Stomach smooth muscle (tissue), 2 donors: ENCODE measurements around the gene RUFY4.
"Not testable (repeated sequence)": the region's sequence is repeated elsewhere in the genome, so short reads cannot be mapped to it uniquely, and the experiment has no call there.

ENCODE experiments used
- H3K27ac ChIP-seq: one replicate; pipeline ENCODE4 v1.7.0; 2013; ENCODE audit warnings: mild to moderate bottlenecking, low read length, inconsistent platforms
- H3K27me3 ChIP-seq, 2 donors: one replicate each; pipeline ENCODE4 v1.7.0; 2013; ENCODE audit warnings: low read length in 2 of 2; ENCODE audit not compliant: insufficient read depth in 2 of 2, control insufficient read depth in 1 of 2
- H3K36me3 ChIP-seq, 2 donors: one replicate each; pipeline ENCODE4 v1.7.0; 2013; ENCODE audit warnings: low read length in 2 of 2; ENCODE audit not compliant: control insufficient read depth in 2 of 2, insufficient read depth in 2 of 2
- H3K4me1 ChIP-seq: one replicate; pipeline ENCODE4 v1.7.0; 2013; ENCODE audit warnings: low read length; ENCODE audit not compliant: control insufficient read depth, insufficient read depth
- H3K4me3 ChIP-seq, 2 donors: one replicate each; pipeline ENCODE4 v1.7.0; 2013; ENCODE audit warnings: low read length in 2 of 2
- H3K9ac ChIP-seq, 2 donors: one replicate each; pipeline ENCODE4 v1.7.0; 2013; ENCODE audit warnings: low read length in 2 of 2, mild to moderate bottlenecking in 1 of 2
- H3K9me3 ChIP-seq, 2 donors: one replicate each; pipeline ENCODE4 v1.7.0; 2013; ENCODE audit warnings: low read length in 2 of 2; ENCODE audit not compliant: control insufficient read depth in 2 of 2
- donor health status: healthy.
- donor health status: Pancreatic carcinoma.

Gene RUFY4

DNA sequence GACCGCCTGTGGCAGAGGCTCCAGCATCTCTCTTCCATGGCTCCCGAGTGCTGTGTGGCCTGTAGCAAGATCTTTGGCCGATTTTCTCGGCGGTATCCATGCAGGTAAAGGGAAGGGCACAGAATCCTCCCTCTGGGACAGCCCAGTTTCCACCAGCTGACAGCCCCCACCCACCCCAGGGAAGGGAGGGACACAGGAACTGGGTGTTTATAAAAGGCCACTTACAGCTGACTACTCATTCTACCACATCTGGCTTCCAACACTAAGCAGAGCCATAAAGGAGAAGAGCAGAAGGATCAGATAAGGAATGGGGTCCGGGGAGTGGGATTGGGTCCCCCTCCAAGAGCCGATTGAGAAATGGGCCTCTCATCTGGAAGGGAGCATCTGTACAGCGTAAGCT, 20.2 kb downstream of the RUFY4 start:
- H3K9me3 ChIP-seq: peaks cover 3 to 7% of the 10 kb centered on the region in 2 donors
- H3K27ac ChIP-seq: no peak overlapping the region
- H3K9ac ChIP-seq: no peak overlapping the region
- no peaks in the 10 kb centered on the region for H3K4me1 ChIP-seq
- no peaks in the 10 kb centered on the region for H3K36me3 ChIP-seq
- H3K4me3 ChIP-seq: no peak overlapping the region
- H3K27me3 ChIP-seq: peaks cover 0 to 2% of the 10 kb centered on the region in 2 donors

DNA sequence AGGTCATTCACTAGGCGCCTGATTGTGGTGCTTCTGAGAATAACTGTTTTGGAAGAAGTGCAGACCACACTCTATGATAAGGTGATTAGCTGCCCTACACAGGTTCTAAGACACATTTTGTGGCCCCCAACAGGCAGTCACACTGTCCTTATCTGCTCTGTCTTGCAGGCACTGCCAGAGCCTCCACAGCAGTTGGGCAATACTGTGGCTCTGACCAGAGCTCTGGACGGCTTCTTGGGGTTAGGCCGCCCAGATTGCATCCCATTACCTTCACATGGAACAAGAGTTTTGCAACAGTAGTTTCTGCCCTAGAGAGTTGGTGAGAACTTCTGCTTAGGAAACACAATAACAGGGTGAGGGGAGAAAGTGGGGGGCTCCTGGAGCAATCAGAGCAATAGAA, 22.7 kb downstream of the RUFY4 start:
- Histone ChIP-seq H3K4me3 (no peak overlapping the region), H3K9me3 (peaks cover 0 to under 1% of the 10 kb centered on the region in 2 donors), H3K27ac (no peak overlapping the region), H3K36me3 (no peaks in the 10 kb centered on the region), H3K27me3 (peaks cover 0 to 2% of the 10 kb centered on the region in 2 donors), H3K4me1 (no peaks in the 10 kb centered on the region), H3K9ac (no peak overlapping the region)

DNA sequence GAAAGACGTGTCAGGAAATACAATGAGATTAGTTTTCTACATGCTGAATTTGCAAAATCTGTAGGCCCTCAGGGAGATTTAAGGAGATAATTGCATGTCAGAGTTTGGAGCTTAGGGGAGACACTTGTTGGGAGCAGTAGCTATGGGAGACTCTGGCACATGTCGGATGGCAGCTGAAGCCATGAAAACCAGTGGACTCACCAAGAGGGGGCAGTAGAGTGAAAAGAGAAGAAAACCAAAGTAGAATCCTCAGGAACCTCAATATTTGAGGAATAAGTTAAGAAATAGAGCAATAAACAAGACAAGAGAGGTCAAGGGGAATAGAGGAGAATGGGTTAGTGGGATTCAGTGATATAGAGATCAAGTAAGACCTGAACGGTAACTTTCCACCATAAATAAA, 24.8 kb downstream of the RUFY4 start:
- Histone ChIP-seq H3K27ac (no peak overlapping the region), H3K27me3 (peaks cover 0 to 2% of the 10 kb centered on the region in 2 donors), H3K4me1 (no peaks in the 10 kb centered on the region), H3K4me3 (no peak overlapping the region), H3K36me3 (no peaks in the 10 kb centered on the region), H3K9me3 (no peaks in the 10 kb centered on the region), H3K9ac (no peak overlapping the region)

DNA sequence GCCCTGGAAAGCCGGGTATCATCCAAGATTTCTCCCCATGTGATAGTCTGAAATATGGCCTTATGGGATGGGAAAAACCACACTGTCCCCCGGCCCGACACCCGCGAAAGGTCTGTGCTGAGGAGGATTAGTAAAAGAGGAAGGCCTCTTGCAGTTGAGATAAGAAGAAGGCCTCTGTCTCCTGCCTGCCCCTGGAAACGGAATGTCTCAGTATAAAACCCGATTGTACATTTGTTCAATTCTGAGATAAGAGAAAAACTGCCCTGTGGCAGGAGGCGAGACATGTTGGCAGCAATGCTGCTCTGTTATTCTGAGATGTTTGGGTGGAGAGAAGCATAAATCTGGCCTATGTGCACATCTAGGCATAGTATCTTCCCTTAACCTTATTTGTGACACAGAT, 26.8 kb downstream of the RUFY4 start:
- no peaks in the 10 kb centered on the region for H3K36me3 ChIP-seq
- H3K4me1 ChIP-seq: no peaks in the 10 kb centered on the region
- H3K27me3 ChIP-seq: peaks cover 0 to 2% of the 10 kb centered on the region in 2 donors
- H3K9ac ChIP-seq: no peak overlapping the region
- H3K27ac ChIP-seq: no peak overlapping the region
- H3K4me3 ChIP-seq: no peak overlapping the region
- no peaks in the 10 kb centered on the region for H3K9me3 ChIP-seq

DNA sequence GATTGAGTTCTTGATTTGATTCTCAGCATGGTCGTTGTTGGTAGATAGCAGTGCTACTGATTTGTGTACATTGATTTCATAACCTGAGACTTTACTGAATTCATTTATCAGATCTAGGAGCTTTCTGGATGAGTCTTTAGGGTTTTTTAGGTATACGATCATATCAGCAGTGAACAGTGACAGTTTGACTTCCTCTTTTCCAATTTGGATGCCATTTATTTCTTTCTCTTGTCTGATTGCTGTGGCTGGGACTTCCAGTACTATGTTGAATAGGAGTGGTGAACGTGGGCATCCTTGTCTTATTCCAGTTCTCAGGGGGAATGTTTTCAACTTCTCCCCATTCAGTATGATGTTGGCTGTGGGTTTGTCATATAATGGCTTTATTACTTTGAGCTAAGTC, 28.9 kb downstream of the RUFY4 start:
- Histone ChIP-seq H3K27ac (no peak overlapping the region), H3K9me3 (no peaks in the 10 kb centered on the region), H3K27me3 (no peaks in the 10 kb centered on the region)

DNA sequence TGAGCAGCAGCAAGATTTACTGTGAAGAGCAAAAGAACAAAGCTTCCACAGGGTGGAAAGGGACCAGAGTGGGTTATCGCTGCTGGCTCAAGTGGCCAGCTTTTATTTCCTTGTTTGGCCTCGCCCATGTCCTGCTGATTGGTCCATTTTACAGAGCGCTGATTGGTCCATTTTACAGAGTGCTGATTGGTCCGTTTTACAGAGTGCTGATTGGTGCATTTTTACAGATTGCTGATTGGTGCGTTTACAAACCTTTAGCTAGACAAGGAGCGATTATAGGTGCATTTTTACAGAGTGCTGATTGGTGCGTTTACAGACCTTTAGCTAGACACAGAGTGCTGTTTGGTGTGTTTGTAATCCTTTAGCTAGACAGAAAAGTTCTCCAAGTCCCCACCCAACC, 39.8 kb downstream of the RUFY4 start:
- not testable (repeated sequence) for H3K4me1 ChIP-seq, H3K4me3 ChIP-seq, H3K9ac ChIP-seq, H3K9me3 ChIP-seq, H3K36me3 ChIP-seq, H3K27ac ChIP-seq, H3K27me3 ChIP-seq

More for the DNA sequence above, 28.9 kb downstream of the RUFY4 start:
- no peak overlapping the region for H3K9ac ChIP-seq
- no peaks in the 10 kb centered on the region for H3K4me1 ChIP-seq
- H3K4me3 ChIP-seq: no peak overlapping the region
- H3K36me3 ChIP-seq: no peaks in the 10 kb centered on the region

DNA sequence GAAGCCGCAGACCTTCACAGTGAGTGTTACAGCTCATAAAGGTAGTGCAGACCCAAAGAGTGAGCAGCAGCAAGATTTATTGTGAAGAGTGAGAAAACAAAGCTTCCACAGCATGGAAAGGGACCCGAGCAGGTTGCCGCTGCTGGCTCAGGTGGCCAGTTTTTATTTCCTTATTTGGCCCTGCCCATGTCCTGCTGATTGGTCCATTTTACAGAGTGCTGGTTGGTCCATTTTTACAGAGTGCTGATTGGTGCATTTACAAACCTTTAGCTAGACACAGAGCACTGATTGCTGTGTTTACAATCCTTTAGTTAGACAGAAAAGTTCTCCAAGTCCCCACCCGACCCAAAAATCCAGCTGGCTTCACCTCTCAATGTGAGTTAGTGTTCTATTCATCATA, 52.7 kb downstream of the RUFY4 start:
- not testable (repeated sequence) for H3K27me3 ChIP-seq, H3K4me1 ChIP-seq, H3K9me3 ChIP-seq, H3K9ac ChIP-seq, H3K36me3 ChIP-seq, H3K27ac ChIP-seq, H3K4me3 ChIP-seq

DNA sequence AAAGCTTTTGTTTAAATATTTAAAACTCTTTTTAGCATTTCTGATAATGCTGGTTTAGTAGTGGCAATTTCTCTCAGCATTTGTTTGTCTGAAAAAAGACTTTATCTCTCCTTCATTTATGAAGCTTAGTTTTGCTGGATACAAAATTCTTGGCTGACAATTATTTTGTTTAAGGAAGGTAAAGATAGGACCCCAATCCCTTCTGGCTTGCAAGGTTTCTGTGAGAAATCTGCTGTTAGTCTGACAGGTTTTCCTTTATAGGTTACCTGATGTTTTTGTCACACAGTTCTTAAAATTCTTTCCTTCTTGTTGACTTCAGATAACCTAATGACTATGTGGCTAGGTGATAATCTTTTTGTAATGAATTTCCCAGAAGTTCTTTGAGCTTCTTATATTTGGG, 53.2 kb downstream of the RUFY4 start:
- not testable (repeated sequence) for H3K4me3 ChIP-seq, H3K27ac ChIP-seq, H3K9me3 ChIP-seq, H3K9ac ChIP-seq, H3K4me1 ChIP-seq, H3K27me3 ChIP-seq, H3K36me3 ChIP-seq

DNA sequence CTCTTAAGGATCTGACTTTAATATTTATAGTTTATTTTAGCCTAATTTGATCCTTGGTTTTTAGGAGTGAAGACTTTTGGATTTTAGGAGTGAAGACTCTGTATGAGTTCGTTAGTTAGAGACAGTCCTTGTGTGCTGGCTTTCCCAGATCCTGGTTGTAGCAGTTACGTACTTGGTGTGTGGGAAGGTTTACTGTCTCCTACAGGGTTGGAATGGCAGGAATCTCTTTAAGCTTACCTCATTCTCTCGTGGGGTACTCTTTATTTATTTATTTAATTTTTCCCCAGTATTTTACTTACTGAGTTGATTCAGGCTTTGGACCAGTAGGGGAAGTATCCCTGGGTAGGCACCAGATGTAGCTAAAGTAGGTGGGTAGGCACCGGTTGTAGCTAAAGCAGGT, 54.9 kb downstream of the RUFY4 start:
- H3K36me3 ChIP-seq: no peaks in the 10 kb centered on the region
- no peaks in the 10 kb centered on the region for H3K9me3 ChIP-seq
- H3K27ac ChIP-seq: no peak overlapping the region
- peaks cover 3% of the 10 kb centered on the region for H3K4me1 ChIP-seq
- H3K4me3 ChIP-seq: no peak overlapping the region
- peaks cover 0 to 9% of the 10 kb centered on the region in 2 donors for H3K27me3 ChIP-seq
- H3K9ac ChIP-seq: no peak overlapping the region

DNA sequence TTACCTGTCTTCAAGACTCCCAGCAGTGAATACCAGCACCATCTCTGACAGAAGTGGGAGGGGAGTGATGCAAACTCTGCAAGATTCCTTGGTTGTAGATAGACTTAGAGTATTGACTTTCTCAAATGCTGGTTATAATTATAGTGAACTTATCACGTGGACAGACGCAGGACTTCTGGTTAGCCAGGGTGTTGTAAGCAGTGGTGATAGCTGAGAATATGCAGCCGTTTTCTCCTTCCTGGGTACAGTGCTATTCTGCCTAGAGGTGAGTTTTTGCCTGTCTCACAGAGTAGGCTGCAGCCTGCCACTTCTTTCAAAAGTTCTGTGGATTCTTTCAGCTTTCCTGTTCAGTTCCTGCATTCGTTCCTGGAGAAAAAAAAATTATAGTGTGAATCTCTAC, 56.0 kb downstream of the RUFY4 start:
- Histone ChIP-seq H3K9ac (no peak overlapping the region), H3K27me3 (peaks cover 0 to 9% of the 10 kb centered on the region in 2 donors), H3K4me3 (no peak overlapping the region), H3K9me3 (no peaks in the 10 kb centered on the region), H3K36me3 (no peaks in the 10 kb centered on the region), H3K4me1 (peaks cover 3% of the 10 kb centered on the region), H3K27ac (no peak overlapping the region)

DNA sequence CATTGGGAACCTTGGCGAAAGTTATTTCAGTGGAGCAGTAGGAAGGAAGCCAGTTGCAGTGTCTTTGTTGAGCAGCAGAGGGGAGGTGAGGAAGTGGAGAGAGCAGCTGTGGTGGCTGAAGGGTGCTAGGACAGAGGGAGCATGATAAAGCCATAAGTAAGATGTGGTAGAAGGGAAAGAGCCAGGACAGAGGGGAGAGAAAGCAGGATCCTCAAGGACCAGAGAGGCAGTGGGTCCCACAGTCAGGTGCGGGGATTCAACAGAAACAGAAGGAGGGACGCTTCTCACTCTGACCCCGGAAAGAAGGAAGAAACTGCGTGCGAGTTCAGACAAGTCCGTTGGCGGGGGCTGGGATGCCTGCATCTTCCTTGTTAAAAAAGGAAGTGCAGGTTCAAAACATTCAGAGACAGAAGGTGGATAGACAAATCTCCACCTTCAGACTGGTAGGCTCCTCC, 56.6 kb downstream of the RUFY4 start, which contains the start of gene CXCR2:
Gene CXCR2 (plus strand): TSS at position 403 of the 455 bp plus-strand sequence. CDS start 8,774 bp downstream, outside the sequence.
- H3K27ac ChIP-seq: no peak within 1 kb of the TSS
- H3K27me3 ChIP-seq: peaks cover 0 to 13% of the 10 kb centered on the region in 2 donors
- H3K9ac ChIP-seq: no peak within 1 kb of the TSS
- no peak within 1 kb of the TSS for H3K4me3 ChIP-seq
- peaks cover 3% of the 10 kb centered on the region for H3K4me1 ChIP-seq
- H3K36me3 ChIP-seq: no peaks in the 10 kb centered on the region
- no peaks in the 10 kb centered on the region for H3K9me3 ChIP-seq
